ENCODE data around the gene AVEN. TPM values are rescaled to one million over a fixed set of nuclear protein-coding genes. Genes with fewer than 3 reads are reported as not detected.
"Not testable (repeated sequence)": the region's sequence is repeated elsewhere in the genome, so short reads cannot be mapped to it uniquely, and the experiment has no call there.

Gene AVEN
- polyA plus RNA-seq, 1 donor (not counting 4 experiments of a cell fraction or from before 2014, with no cell fraction given), result 16.6 TPM

DNA sequence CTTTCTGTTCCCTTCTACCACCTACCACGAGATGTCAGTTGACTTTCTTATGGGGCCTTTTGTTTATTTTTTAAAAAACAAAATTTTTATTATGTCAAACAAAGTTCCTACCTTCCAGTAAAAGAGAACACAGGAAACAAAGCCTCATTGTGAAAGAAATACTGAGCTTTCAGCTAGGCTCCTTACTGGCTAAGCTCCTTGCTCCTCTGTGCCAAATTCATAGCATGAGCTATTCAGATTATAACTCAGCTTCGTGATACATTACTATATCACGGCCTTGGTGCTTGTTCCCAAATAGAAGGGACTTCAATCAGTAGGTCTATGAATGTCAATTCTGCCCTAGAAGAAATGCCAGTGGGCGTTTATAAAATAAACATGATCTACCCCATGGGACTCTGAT is 216.5 kb downstream of the AVEN start:
- Histone ChIP-seq H3K4me3 (ENCODE audit: control insufficient read depth in 2 of 3, extremely low read depth in 1 of 3, insufficient read depth in 2 of 3, low read depth in 1 of 3, low read length in 3 of 3) (no peak overlapping the region), H2AFZ (ENCODE audit: control insufficient read depth, low read length) (no peak overlapping the region), H3K9ac (ENCODE audit: control insufficient read depth, extremely low read depth, insufficient read depth, low read length) (no peak overlapping the region), H4K20me1 (ENCODE audit: control insufficient read depth, extremely low read depth, insufficient read depth, low read length) (no peaks in the 10 kb centered on the region), H3K4me2 (ENCODE audit: control insufficient read depth, extremely low read depth, insufficient read depth, low read depth, low read length) (no peak overlapping the region), H3K27ac (ENCODE audit: control insufficient read depth, insufficient read depth, low read length) (no peak overlapping the region), H3K79me2 (ENCODE audit: control insufficient read depth, insufficient read depth, low read length) (no peaks in the 10 kb centered on the region), H3K4me1 (ENCODE audit: control insufficient read depth, extremely low read depth, insufficient read depth, low read length) (no peaks in the 10 kb centered on the region), H3K36me3 (ENCODE audit: control insufficient read depth in 2 of 2, extremely low read depth in 1 of 2, insufficient read depth in 2 of 2, low read length in 2 of 2) (no peaks in the 10 kb centered on the region), H3K9me1 (ENCODE audit: control insufficient read depth, extremely low read depth, insufficient read depth, low read length) (no peaks in the 10 kb centered on the region), H3K27me3 (ENCODE audit: control insufficient read depth, extremely low read depth, insufficient read depth, low read length) (no peaks in the 10 kb centered on the region), H3K9me3 (ENCODE audit: control insufficient read depth, low read depth, low read length) (no peaks in the 10 kb centered on the region)
- FAIRE-seq (no peak), DNase-seq (ENCODE audit: low read depth, low spot score) (no peak)
- dilution Hi-C loops (cut with MboI; ENCODE audit: extremely low pct_ligation_motif_present, low sequenced_read_pairs), result no loop called here
- no peak for TF ChIP-seq EZH2 (IDR thresholded peaks at IDR 0.05; ENCODE audit: low read length)
- TF ChIP-seq CTCF (optimal IDR thresholded peaks at IDR 0.05 in 1 of 3, IDR thresholded peaks at IDR 0.05 in 1 of 3, conservative IDR thresholded peaks at IDR 0.05 in 1 of 3; ENCODE audit: extremely low read depth in 1 of 3, insufficient read depth in 2 of 3, low read length in 3 of 3), result no peak

DNA sequence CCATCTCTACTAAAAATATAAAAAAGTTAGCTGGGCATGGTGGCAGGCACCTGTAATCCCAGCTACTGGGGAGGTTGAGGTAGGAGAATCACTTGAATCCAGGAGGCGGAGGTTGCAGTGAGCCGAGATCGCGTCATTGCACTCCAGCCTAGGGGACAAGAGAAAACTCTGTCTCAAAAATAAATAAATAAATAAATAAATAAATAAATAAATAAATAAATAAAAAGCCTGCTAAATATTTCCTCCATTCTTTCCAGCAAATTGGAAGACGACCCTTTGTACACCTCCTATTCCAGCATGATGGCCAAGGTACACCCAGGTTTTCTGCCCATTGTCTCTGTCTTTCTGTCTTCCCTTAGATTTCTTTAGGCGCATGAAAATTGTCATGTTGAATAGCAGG is 219.5 kb downstream of the AVEN start:
- H3K9ac ChIP-seq (ENCODE audit: control insufficient read depth, extremely low read depth, insufficient read depth, low read length); H3K9me3 ChIP-seq (ENCODE audit: control insufficient read depth, low read depth, low read length); H3K79me2 ChIP-seq (ENCODE audit: control insufficient read depth, insufficient read depth, low read length); H3K4me3 ChIP-seq (ENCODE audit: control insufficient read depth in 2 of 3, extremely low read depth in 1 of 3, insufficient read depth in 2 of 3, low read depth in 1 of 3, low read length in 3 of 3); dilution Hi-C loops (cut with MboI; ENCODE audit: extremely low pct_ligation_motif_present, low sequenced_read_pairs); FAIRE-seq; H3K27ac ChIP-seq (ENCODE audit: control insufficient read depth, insufficient read depth, low read length); H3K4me1 ChIP-seq (ENCODE audit: control insufficient read depth, extremely low read depth, insufficient read depth, low read length); DNase-seq (ENCODE audit: low read depth, low spot score); H3K9me1 ChIP-seq (ENCODE audit: control insufficient read depth, extremely low read depth, insufficient read depth, low read length); H3K27me3 ChIP-seq (ENCODE audit: control insufficient read depth, extremely low read depth, insufficient read depth, low read length); H4K20me1 ChIP-seq (ENCODE audit: control insufficient read depth, extremely low read depth, insufficient read depth, low read length); H2AFZ ChIP-seq (ENCODE audit: control insufficient read depth, low read length); H3K4me2 ChIP-seq (ENCODE audit: control insufficient read depth, extremely low read depth, insufficient read depth, low read depth, low read length); H3K36me3 ChIP-seq (ENCODE audit: control insufficient read depth in 2 of 2, extremely low read depth in 1 of 2, insufficient read depth in 2 of 2, low read length in 2 of 2): not testable (repeated sequence)

Other genes starting within 250 kb of the AVEN start
- gene CHRM5, start 70.7 kb downstream of the AVEN start, polyA plus RNA-seq, result 0.01 to 0.02 TPM in 2 of 3 replicates, not detected in the other
- gene EMC7, start 62.7 kb upstream of the AVEN start, polyA plus RNA-seq, result 68.2 to 101 TPM (median 77.3 TPM) in 3 replicates
- 1.1 to 2.7 TPM (median 2.3 TPM) in 3 replicates for gene PGBD4, start 62.9 kb upstream of the AVEN start, polyA plus RNA-seq
- gene KATNBL1, start 170.9 kb upstream of the AVEN start, polyA plus RNA-seq, result 26.9 to 54.0 TPM (median 31.4 TPM) in 3 replicates
- gene EMC4, start 185.8 kb upstream of the AVEN start, polyA plus RNA-seq, result 97.3 to 185 TPM (median 145 TPM) in 3 replicates